GM19467 (cell line): ENCODE measurements around the gene HCFC1.

Experiments used
- ATAC-seq: cut with Tn5 transposase; IDR thresholded peaks from one replicate; pipeline ENCODE4 v1.9.1; 2021; ENCODE audit warnings: mild to moderate bottlenecking, moderate library complexity; ENCODE audit not compliant: unreplicated experiment

HCFC1 gene

GRCh38 chrX:153905481-153906095 is 66.0 kb downstream of the HCFC1 start:
- no peak for ATAC-seq

- no peak for ATAC-seq
Measured at GRCh38 chrX:153903991-153904957, 67.3 kb downstream of the HCFC1 start, which contains the start of gene AVPR2. TSS of gene AVPR2 (plus strand) at chrX:153904673. CDS start at chrX:153905146, 473 bp downstream.

GRCh38 chrX:153903238-153903980 is 68.2 kb downstream of the HCFC1 start:
- ATAC-seq, result no peak

GRCh38 chrX:153902385-153902784 is 69.2 kb downstream of the HCFC1 start:
- ATAC-seq, result no peak

- no peak for ATAC-seq
Measured at GRCh38 chrX:153901753-153902140, 69.9 kb downstream of the HCFC1 start.

GRCh38 chrX:153900831-153901752 is 70.5 kb downstream of the HCFC1 start:
- ATAC-seq, result no peak

- no peak for ATAC-seq
Measured at GRCh38 chrX:153897899-153898298, 73.7 kb downstream of the HCFC1 start.
